Activated naive CD8-positive, alpha-beta T cell treated with anti-CD3 and anti-CD28 coated beads for 36 hours (primary cell): ENCODE measurements around the gene ZBTB21. TPM values are rescaled to one million over a fixed set of nuclear protein-coding genes. Genes with fewer than 3 reads are reported as not detected.
"Not testable (repeated sequence)": the region's sequence is repeated elsewhere in the genome, so short reads cannot be mapped to it uniquely, and the experiment has no call there.

Source experiments
- DNase-seq: peaks from one replicate; pipeline ENCODE4 v3.0.0; 2021
- H3K27ac Mint-ChIP-seq: one replicate; pipeline ENCODE4 v1.8.0; 2022; ENCODE audit warnings: mild to moderate bottlenecking, moderate library complexity, mixed read lengths
- H3K27me3 Mint-ChIP-seq: one replicate; pipeline ENCODE4 v1.8.0; 2022; ENCODE audit warnings: mild to moderate bottlenecking, mixed read lengths
- H3K36me3 Mint-ChIP-seq: one replicate; pipeline ENCODE4 v1.8.0; 2021; ENCODE audit warnings: mild to moderate bottlenecking, mixed read lengths
- H3K4me1 Mint-ChIP-seq: one replicate; pipeline ENCODE4 v1.8.0; 2021; ENCODE audit warnings: mixed read lengths
- H3K4me3 Mint-ChIP-seq: one replicate; pipeline ENCODE4 v1.8.0; 2022; ENCODE audit warnings: mild to moderate bottlenecking, moderate library complexity, mixed read lengths
- H3K9me3 Mint-ChIP-seq: one replicate; pipeline ENCODE4 v1.8.0; 2022; ENCODE audit warnings: mixed read lengths
- total RNA-seq, 2 experiments: library from RNA; stranded (reverse); gene quantifications; one replicate each; pipeline ENCODE4 v1.2.3, GENCODE V29; 2021

Gene ZBTB21
- total RNA-seq, 2 experiments from 2014 or later: 29.6 to 29.7 TPM

GRCh38 chr21:41965045-41965444, 45.1 kb downstream of the ZBTB21 start:
- H3K4me1 Mint-ChIP-seq: peaks cover 6% of the 10 kb centered on the region
- DNase-seq: no peak
- no peak overlapping the region for H3K4me3 Mint-ChIP-seq
- no peaks in the 10 kb centered on the region for H3K36me3 Mint-ChIP-seq
- peaks cover 22% of the 10 kb centered on the region for H3K27me3 Mint-ChIP-seq
- no peak overlapping the region for H3K27ac Mint-ChIP-seq
- no peaks in the 10 kb centered on the region for H3K9me3 Mint-ChIP-seq

DNA sequence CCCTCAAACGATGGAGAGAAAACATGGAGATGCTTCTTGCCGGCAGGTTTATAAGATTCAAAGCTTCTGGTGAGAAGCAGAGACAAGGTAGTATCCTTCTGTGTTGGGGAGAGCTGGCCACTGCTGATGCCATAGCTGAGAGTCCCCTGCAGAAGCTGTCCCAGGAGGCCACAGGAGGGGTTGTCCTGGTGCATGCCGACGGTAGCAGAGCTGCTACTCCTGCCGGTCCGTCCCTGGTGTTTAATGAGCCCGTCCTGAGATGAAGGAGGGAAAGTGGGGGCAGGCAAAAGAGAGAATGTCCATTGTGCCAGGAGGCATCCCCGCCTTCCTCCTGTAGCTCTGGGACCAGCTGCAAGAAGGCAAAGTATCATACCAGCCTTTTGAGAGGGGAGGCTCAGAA, 46.0 kb downstream of the ZBTB21 start:
- no peak for DNase-seq
- Mint-ChIP-seq H3K9me3 (no peaks in the 10 kb centered on the region), H3K27me3 (peaks cover 22% of the 10 kb centered on the region), H3K36me3 (no peaks in the 10 kb centered on the region), H3K4me3 (no peak overlapping the region), H3K27ac (no peak overlapping the region), H3K4me1 (peaks cover 6% of the 10 kb centered on the region)

DNA sequence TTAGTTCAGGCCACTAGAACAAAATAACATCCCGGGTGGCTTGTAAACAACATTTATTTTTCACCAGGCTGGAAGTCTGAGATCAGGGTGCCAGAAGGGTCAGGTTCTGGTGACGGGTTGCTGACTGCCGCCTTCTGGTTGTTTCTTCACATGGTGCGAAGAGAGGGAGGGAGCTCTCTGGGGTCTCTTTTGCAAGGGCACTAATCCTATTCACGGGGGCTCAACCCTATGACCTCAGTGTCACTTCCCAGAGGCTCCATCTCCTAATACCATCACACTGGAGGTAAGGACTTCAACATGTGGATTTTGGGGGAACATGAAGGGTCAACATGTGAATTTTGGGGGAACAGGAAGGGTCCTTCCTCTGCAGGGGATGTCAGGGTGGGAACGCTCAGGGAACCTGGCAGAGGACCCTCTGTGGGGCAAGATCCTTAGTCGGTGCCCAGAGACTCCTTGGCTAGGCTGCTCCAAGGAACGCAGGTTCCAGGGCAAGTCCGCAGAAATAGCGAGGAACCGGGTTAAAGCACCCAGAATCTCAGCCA, 47.7 kb downstream of the ZBTB21 start:
- no peak overlapping the region for H3K4me3 Mint-ChIP-seq
- H3K27me3 Mint-ChIP-seq: peaks cover 22% of the 10 kb centered on the region
- DNase-seq: no peak
- no peaks in the 10 kb centered on the region for H3K9me3 Mint-ChIP-seq
- peaks cover 6% of the 10 kb centered on the region for H3K4me1 Mint-ChIP-seq
- no peaks in the 10 kb centered on the region for H3K36me3 Mint-ChIP-seq
- H3K27ac Mint-ChIP-seq: no peak overlapping the region

GRCh38 chr21:41961753-41962152, 48.4 kb downstream of the ZBTB21 start:
- peaks cover 6% of the 10 kb centered on the region for H3K4me1 Mint-ChIP-seq
- peaks cover 22% of the 10 kb centered on the region for H3K27me3 Mint-ChIP-seq
- no peaks in the 10 kb centered on the region for H3K36me3 Mint-ChIP-seq
- no peak overlapping the region for H3K4me3 Mint-ChIP-seq
- H3K9me3 Mint-ChIP-seq: no peaks in the 10 kb centered on the region
- DNase-seq: no peak
- H3K27ac Mint-ChIP-seq: no peak overlapping the region

DNA sequence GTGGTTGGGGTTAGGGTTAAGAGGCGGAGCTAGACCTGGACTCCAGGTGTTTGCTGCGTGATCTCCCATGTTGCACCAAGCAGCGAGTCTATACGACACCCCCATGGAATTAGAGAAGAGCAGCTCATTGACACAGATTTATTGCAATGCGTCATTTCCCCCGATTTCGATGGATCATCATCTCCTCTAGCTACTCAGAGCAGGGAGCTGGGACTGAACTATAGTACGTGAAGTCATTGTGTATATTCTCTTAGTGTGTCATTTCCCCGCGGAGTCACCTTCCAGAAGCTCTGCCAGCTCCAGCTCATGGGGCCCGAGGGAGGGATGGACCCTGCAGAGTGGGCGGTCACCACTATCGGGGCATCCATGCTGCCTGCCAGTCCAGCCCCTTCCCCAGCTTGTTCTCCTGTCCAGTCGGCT, 48.9 kb downstream of the ZBTB21 start:
- Mint-ChIP-seq H3K4me1 (peaks cover 6% of the 10 kb centered on the region), H3K4me3 (no peak overlapping the region), H3K36me3 (no peaks in the 10 kb centered on the region), H3K27me3 (peaks cover 22% of the 10 kb centered on the region), H3K27ac (no peak overlapping the region), H3K9me3 (no peaks in the 10 kb centered on the region)
- DNase-seq: no peak

DNA sequence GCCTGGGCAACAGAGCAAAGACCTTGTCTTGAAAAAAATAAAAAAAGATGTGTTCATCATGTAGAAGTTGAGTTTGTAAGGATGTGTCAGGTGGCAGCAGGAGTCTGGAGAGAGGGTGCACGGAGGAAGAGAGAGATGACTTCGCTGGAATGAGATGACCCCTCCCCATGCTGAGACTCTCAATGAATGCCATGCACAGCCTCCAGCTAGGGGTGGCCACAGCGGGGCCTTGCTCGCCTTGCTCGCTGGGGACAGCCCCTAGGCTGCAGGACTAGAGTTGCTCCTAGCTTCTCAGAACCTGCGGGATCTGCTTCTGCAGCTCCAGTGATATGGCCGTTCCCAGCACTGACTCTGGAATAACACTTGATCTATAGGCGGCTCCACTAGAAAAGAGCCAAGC, 49.8 kb downstream of the ZBTB21 start:
- no peak overlapping the region for H3K27ac Mint-ChIP-seq

DNA sequence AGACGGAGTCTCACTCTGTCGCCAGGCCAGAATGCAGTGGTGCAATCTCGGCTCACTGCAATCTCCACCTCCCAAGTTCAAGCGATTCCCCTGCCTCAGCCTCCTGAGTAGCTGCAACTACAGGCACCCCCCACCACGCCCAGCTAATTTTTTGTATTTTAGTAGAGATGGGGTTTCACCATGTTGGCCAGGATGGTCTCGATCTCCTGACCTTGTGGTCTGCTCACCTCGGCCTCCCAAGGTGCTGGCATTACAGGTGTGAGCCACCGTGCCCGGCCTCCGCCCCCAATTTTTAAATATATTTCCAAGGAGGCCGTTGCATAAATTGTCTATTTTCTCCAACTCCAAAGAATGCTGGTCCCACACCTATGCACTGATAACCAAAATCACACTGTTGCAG, 50.5 kb downstream of the ZBTB21 start:
- H3K27ac Mint-ChIP-seq, H3K9me3 Mint-ChIP-seq, H3K4me3 Mint-ChIP-seq, DNase-seq, H3K36me3 Mint-ChIP-seq, H3K4me1 Mint-ChIP-seq: not testable (repeated sequence)
- H3K27me3 Mint-ChIP-seq: peaks cover 25% of the 10 kb centered on the region

More for the DNA sequence above, 49.8 kb downstream of the ZBTB21 start:
- Mint-ChIP-seq H3K27me3 (peaks cover 25% of the 10 kb centered on the region), H3K36me3 (no peaks in the 10 kb centered on the region), H3K4me1 (peaks cover 6% of the 10 kb centered on the region), H3K4me3 (peak overlapping the region; percentile 29), H3K9me3 (no peaks in the 10 kb centered on the region)
- no peak for DNase-seq

- no peaks in the 10 kb centered on the region for H3K36me3 Mint-ChIP-seq
- peaks cover 25% of the 10 kb centered on the region for H3K27me3 Mint-ChIP-seq
- peaks cover 9% of the 10 kb centered on the region for H3K4me1 Mint-ChIP-seq
- no peak for DNase-seq
- no peaks in the 10 kb centered on the region for H3K9me3 Mint-ChIP-seq
- H3K4me3 Mint-ChIP-seq: no peak overlapping the region
- H3K27ac Mint-ChIP-seq: no peak overlapping the region
Measured at GRCh38 chr21:41958886-41959563, 51.1 kb downstream of the ZBTB21 start.

DNA sequence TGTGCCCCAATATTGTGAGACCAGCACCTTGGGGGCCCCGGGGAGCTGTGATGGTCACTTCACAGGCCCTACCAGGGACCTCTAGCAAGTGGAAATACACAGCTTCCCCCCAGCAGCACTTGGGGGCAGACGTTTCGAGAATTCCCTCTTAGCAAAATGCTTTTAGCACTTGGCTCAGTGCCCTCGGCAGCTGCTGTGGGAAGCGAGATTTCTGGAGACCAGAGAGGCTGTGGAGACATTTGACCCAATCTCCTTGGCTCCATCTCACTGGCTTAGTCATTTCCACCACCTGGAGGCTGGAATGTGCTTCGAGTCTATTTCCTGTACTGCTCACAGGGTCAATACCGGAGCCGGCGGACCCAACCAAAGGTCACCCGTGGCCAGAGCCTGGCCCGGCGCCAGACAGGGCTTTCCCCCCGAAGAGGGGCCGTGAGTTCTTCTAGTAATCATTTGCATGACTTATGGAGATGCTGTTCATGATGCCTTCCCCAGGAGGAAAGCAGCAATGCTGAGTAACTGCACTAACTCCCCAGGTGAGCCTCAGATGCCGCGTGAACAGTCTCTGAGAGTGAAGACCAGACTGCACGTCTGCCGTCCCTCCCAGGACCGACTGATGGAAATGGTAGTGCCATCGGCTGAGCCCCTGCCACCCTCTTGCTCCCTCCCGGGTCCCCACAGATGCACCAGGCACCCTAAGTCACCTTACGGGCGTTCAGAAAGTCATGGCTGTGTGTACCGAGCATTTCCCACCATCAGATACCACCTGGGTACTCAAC, 52.0 kb downstream of the ZBTB21 start:
- no peak overlapping the region for H3K27ac Mint-ChIP-seq

GRCh38 chr21:41956926-41957729, 53.0 kb downstream of the ZBTB21 start:
- H3K9me3 Mint-ChIP-seq: no peaks in the 10 kb centered on the region
- H3K27ac Mint-ChIP-seq: no peak overlapping the region
- DNase-seq: no peak
- no peaks in the 10 kb centered on the region for H3K36me3 Mint-ChIP-seq
- no peak overlapping the region for H3K4me3 Mint-ChIP-seq
- peaks cover 16% of the 10 kb centered on the region for H3K27me3 Mint-ChIP-seq
- peaks cover 11% of the 10 kb centered on the region for H3K4me1 Mint-ChIP-seq

More for the DNA sequence above, 52.0 kb downstream of the ZBTB21 start:
- peaks cover 9% of the 10 kb centered on the region for H3K4me1 Mint-ChIP-seq
- DNase-seq: no peak
- H3K36me3 Mint-ChIP-seq: no peaks in the 10 kb centered on the region
- no peak overlapping the region for H3K4me3 Mint-ChIP-seq
- H3K27me3 Mint-ChIP-seq: peaks cover 25% of the 10 kb centered on the region
- H3K9me3 Mint-ChIP-seq: no peaks in the 10 kb centered on the region

DNA sequence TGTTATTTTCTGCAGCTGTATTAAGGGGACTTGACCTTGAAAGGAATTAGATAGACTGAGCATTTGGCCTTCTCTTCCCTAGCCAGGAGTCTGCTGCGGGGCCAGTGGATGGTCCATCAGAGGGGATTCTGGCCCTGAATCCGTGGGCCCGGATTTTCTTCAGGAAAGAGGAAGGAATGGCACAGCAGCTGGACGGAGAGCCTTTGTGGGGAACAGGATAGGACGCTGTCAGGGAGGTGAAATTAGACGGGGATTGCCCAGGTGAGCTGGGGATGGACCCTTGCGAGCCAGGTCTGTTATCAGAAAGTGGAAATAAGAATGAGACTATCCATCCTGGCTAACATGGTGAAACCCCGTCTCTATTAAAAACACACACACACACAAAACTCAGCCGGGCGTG, 54.6 kb downstream of the ZBTB21 start:
- no peak overlapping the region for H3K27ac Mint-ChIP-seq
- H3K27me3 Mint-ChIP-seq: peaks cover 4% of the 10 kb centered on the region
- no peak for DNase-seq
- H3K36me3 Mint-ChIP-seq: no peaks in the 10 kb centered on the region
- no peaks in the 10 kb centered on the region for H3K9me3 Mint-ChIP-seq
- no peak overlapping the region for H3K4me3 Mint-ChIP-seq
- H3K4me1 Mint-ChIP-seq: peaks cover 6% of the 10 kb centered on the region

- DNase-seq: no peak
- peak overlapping the region; percentile 38 for H3K27ac Mint-ChIP-seq
- peak overlapping the region; percentile 47 for H3K4me3 Mint-ChIP-seq
- no peaks in the 10 kb centered on the region for H3K36me3 Mint-ChIP-seq
- H3K4me1 Mint-ChIP-seq: peaks cover 6% of the 10 kb centered on the region
- H3K27me3 Mint-ChIP-seq: peaks cover 4% of the 10 kb centered on the region
- no peaks in the 10 kb centered on the region for H3K9me3 Mint-ChIP-seq
Measured at GRCh38 chr21:41954654-41955499, 55.3 kb downstream of the ZBTB21 start.

DNA sequence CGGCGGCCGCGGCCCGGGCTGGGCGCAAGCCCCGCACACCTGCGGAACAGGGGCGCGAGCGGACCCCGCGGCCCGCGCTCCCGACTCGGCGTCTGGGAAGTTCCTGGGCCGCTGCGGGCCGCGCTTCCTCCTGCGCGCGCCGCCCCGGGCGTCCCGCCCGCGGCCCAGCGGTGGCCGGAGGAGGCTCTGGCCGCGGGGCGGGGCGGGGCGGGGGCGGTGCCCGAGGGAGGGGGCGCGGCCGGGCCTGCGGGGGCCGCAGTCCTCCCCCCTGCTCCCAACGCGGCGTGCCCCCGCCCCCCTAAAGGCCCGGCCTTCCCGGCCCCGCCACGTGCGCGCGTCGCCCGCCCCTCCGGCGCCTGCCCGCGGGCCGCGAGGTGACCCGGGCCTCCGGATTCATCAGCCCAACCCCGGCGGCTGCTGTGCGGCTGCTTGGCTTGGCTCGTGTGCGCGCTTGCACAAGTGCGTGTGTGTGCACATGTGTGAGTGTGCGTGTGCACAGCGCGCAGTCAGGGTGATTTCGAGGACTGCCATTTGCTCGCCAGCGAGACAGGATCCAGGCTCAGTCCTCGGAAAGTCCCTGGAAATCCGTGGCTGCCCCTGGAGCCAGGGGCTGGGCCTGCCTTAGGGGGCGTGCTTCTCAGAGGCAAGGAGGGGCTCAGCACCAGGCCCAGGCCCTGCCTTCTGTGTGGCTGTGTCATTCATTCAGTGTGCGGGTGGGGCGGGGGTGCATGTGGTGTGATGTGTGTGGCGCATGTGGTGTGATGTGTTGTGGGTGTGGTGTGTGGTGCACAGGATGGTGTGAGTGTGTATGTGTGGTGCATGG, 56.1 kb downstream of the ZBTB21 start, which contains the start of gene C2CD2:
C2CD2 (minus strand) TSS at position 188 of the 823 bp plus-strand sequence. CDS start 370 bp downstream, outside the sequence.
- H3K27ac Mint-ChIP-seq: peak within 1 kb of the TSS; percentile 38
- H3K36me3 Mint-ChIP-seq: peaks cover 4% of the 10 kb centered on the region
- peak; percentile 45 for DNase-seq
- peaks cover 6% of the 10 kb centered on the region for H3K4me1 Mint-ChIP-seq
- peaks cover 4% of the 10 kb centered on the region for H3K27me3 Mint-ChIP-seq
- no peaks in the 10 kb centered on the region for H3K9me3 Mint-ChIP-seq
- peak within 1 kb of the TSS; percentile 69 for H3K4me3 Mint-ChIP-seq
